OCI-LY1 (cell line): ENCODE measurements around the gene CSNK1A1.

ENCODE experiments used
- H2AFZ ChIP-seq: fragments of 200-600 bp; sonication (generic), shearing (Covaris generic); 2 replicates; pipeline ENCODE4 v1.6.0; 2014; ENCODE audit warnings: antibody characterized with exemption, mild to moderate bottlenecking, low read length
- H3F3A ChIP-seq: fragments of 200-600 bp; sonication (generic), shearing (Covaris generic); 2 replicates; pipeline ENCODE4 v1.6.0; 2014; ENCODE audit warnings: mild to moderate bottlenecking, antibody characterized with exemption, low read length, moderate library complexity; ENCODE audit not compliant: insufficient read depth
- H3K27ac ChIP-seq: fragments of 200-600 bp; sonication (generic); 2 replicates; pipeline ENCODE4 v1.5.1; 2014; ENCODE audit warnings: low read length, mixed run types, mild to moderate bottlenecking, low read depth; ENCODE audit not compliant: poor library complexity, severe bottlenecking
- H3K27me3 ChIP-seq: fragments of 200-600 bp; sonication (generic); 2 replicates; pipeline ENCODE4 v1.6.0; 2014; ENCODE audit warnings: antibody characterized with exemption, mild to moderate bottlenecking, low read length, moderate library complexity; ENCODE audit not compliant: insufficient read depth
- H3K36me3 ChIP-seq: fragments of 200-600 bp; sonication (generic); 2 replicates; pipeline ENCODE4 v1.6.1; 2014; ENCODE audit warnings: mild to moderate bottlenecking, antibody characterized with exemption, low read length, moderate library complexity, mixed read lengths; ENCODE audit not compliant: insufficient read depth
- H3K4me1 ChIP-seq: fragments of 200-600 bp; sonication (generic); 2 replicates; pipeline ENCODE4 v1.5.1; 2014; ENCODE audit warnings: mild to moderate bottlenecking, low read length, moderate library complexity; ENCODE audit not compliant: insufficient read depth, severe bottlenecking
- H3K4me2 ChIP-seq: fragments of 200-600 bp; sonication (generic), shearing (Covaris generic); 2 replicates; pipeline ENCODE4 v1.6.1; 2014; ENCODE audit warnings: low read length
- H3K4me3 ChIP-seq: fragments of 200-600 bp; sonication (generic); 2 replicates; pipeline ENCODE4 v1.5.1; 2014; ENCODE audit warnings: low read length, low read depth, mild to moderate bottlenecking, mixed read lengths; ENCODE audit not compliant: poor library complexity, severe bottlenecking
- H3K79me2 ChIP-seq: fragments of 200-600 bp; shearing (Covaris generic); 2 replicates; pipeline ENCODE4 v1.6.1; 2016; ENCODE audit warnings: mixed run types, low read length, mixed read lengths; ENCODE audit not compliant: insufficient read depth
- H3K9ac ChIP-seq: fragments of 200-600 bp; sonication (generic), shearing (Covaris generic); 2 replicates; pipeline ENCODE4 v1.6.1; 2014; ENCODE audit warnings: mild to moderate bottlenecking, low read length, mixed read lengths
- H3K9me2 ChIP-seq: fragments of 200-600 bp; sonication (generic), shearing (Covaris generic); 2 replicates; pipeline ENCODE4 v1.6.1; 2014; ENCODE audit warnings: low read depth, mild to moderate bottlenecking, low read length, mixed read lengths
- H3K9me3 ChIP-seq: fragments of 200-600 bp; shearing (Covaris generic); 2 replicates; pipeline ENCODE4 v1.6.1; 2014; ENCODE audit warnings: low read length, mixed read lengths
- H4K20me1 ChIP-seq: fragments of 200-600 bp; sonication (generic), shearing (Covaris generic); 2 replicates; pipeline ENCODE4 v1.6.0; 2016; ENCODE audit warnings: mild to moderate bottlenecking, low read length; ENCODE audit not compliant: insufficient read depth
- EZH2 ChIP-seq: fragments of 200-600 bp; sonication (generic), shearing (Covaris generic); IDR thresholded peaks from 2 replicates; pipeline ENCODE4 v1.8.0; 2017; ENCODE audit warnings: borderline replicate concordance, mixed run types, mild to moderate bottlenecking, antibody characterized with exemption, low read length, moderate library complexity, mixed read lengths
- TF ChIP-seq, protein P1 (sequence below): fragments of 200-600 bp; sonication (generic), shearing (Covaris generic); IDR thresholded peaks from 2 replicates; pipeline ENCODE4 v1.5.1; 2017; ENCODE audit warnings: mild to moderate bottlenecking, antibody characterized with exemption, low read length, moderate library complexity, mixed read lengths

CSNK1A1 gene

DNA sequence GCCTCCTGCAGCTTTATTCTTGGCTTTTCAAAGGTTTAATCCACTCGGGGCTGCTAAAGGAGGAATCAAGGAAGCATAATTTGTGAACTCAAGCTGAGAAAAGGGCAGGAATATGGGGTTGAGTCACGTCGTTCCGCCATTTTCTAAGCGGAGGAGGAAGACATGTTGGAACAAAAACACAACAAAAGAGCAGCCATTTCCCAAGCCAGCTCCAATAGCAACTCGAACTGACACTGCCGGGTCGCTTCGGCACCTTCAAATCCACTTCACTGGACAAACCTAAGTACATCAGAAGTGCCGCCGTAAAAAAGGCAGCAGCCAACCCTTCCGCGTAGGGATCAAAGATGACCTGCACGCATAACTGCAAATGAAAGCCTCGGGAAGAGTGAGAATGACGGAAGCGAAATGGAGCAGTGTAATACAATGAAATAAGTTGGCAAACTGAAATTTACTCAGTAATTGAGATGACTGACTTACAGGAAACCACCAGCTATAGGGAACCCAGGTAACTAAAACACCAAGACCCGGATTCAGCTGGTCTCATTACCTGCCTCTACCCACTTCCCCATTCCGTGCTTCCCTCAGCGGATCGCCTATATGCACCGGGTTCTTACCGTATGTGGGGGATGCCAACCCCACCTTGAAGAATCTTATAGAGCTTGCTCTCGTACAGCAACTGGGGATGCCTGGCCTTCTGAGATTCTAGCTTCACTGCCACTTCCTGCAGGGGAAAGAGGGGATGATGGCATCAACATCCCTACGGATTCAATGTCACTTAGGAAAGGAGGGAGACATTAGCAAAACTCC is 1.6 kb downstream of the CSNK1A1 start:
- H3K4me3 ChIP-seq, result peak overlapping the region; percentile 94
- peak overlapping the region; percentile 97 for H3K9ac ChIP-seq
- H2AFZ ChIP-seq, result no peak overlapping the region
- H3F3A ChIP-seq, result no peaks in the 10 kb centered on the region
- H3K4me1 ChIP-seq, result peaks cover 33% of the 10 kb centered on the region
- no peaks in the 10 kb centered on the region for H3K9me3 ChIP-seq
- H3K27me3 ChIP-seq, result no peaks in the 10 kb centered on the region
- H3K9me2 ChIP-seq, result no peaks in the 10 kb centered on the region
- no peaks in the 10 kb centered on the region for H4K20me1 ChIP-seq
- TF ChIP-seq, protein P1, sequence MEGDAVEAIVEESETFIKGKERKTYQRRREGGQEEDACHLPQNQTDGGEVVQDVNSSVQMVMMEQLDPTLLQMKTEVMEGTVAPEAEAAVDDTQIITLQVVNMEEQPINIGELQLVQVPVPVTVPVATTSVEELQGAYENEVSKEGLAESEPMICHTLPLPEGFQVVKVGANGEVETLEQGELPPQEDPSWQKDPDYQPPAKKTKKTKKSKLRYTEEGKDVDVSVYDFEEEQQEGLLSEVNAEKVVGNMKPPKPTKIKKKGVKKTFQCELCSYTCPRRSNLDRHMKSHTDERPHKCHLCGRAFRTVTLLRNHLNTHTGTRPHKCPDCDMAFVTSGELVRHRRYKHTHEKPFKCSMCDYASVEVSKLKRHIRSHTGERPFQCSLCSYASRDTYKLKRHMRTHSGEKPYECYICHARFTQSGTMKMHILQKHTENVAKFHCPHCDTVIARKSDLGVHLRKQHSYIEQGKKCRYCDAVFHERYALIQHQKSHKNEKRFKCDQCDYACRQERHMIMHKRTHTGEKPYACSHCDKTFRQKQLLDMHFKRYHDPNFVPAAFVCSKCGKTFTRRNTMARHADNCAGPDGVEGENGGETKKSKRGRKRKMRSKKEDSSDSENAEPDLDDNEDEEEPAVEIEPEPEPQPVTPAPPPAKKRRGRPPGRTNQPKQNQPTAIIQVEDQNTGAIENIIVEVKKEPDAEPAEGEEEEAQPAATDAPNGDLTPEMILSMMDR, result no peak
- no peak for TF ChIP-seq EZH2
- H3K27ac ChIP-seq, result peak overlapping the region; percentile 87
- peaks cover 63% of the 10 kb centered on the region for H3K79me2 ChIP-seq
- H3K36me3 ChIP-seq, result peaks cover 63% of the 10 kb centered on the region
- H3K4me2 ChIP-seq, result peak overlapping the region; percentile 96

DNA sequence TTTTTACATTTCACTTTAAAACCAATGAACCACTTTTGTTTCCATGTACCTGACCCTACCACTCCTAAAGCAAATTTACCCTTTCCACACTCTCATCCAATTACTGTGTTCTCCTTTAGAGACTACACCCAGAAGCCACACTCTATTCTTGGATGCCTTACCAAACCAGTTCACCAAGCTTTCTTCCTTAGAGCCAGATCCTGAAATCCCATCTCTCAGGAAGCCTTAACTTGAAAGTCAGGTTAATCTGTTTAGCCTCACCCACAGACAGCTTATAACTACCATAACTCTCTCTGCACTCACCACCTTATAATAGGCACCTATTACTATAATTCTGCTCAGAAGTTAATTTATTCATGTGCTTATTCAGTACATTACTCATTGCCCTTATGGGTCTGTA is 4.3 kb downstream of the CSNK1A1 start:
- Histone ChIP-seq H3K9ac (no peak overlapping the region), H3K9me3 (no peaks in the 10 kb centered on the region), H3K4me1 (peaks cover 33% of the 10 kb centered on the region), H3K36me3 (peaks cover 81% of the 10 kb centered on the region), H3K27ac (no peak overlapping the region), H3K79me2 (peaks cover 85% of the 10 kb centered on the region), H3K4me2 (no peak overlapping the region; the same call in 1 of the 2 replicates), H3K27me3 (no peaks in the 10 kb centered on the region), H3K9me2 (no peaks in the 10 kb centered on the region), H3K4me3 (no peak overlapping the region), H2AFZ (no peak overlapping the region), H3F3A (no peaks in the 10 kb centered on the region), H4K20me1 (no peaks in the 10 kb centered on the region)
- TF ChIP-seq EZH2, result no peak
- TF ChIP-seq, protein P1, result no peak

DNA sequence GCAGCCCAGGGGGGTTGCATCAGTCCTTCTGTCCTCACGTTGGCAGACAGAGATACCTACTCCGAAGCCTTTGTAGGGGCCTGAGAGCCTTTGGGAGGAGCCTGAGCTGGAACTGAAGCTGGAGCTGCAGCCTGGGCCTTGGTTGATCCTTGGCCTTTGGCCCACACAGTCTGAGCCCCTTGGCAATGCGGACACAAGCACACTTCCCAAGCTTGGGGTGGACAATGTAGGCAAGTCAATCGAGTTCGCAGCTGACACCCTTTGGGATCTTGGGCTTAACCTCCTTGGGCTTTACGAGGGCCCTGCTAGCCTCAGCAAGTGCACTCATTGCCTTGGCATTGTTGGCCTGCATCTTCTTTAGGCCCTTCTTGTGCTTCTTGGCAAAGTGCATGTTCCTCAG is 5.9 kb downstream of the CSNK1A1 start:
- H3K79me2 ChIP-seq, result peaks cover 94% of the 10 kb centered on the region
- no peak overlapping the region for H3K4me2 ChIP-seq
- H3K9ac ChIP-seq, result no peak overlapping the region
- no peaks in the 10 kb centered on the region for H3F3A ChIP-seq
- no peak overlapping the region for H3K27ac ChIP-seq
- peaks cover 91% of the 10 kb centered on the region for H3K36me3 ChIP-seq
- no peaks in the 10 kb centered on the region for H3K27me3 ChIP-seq
- H3K9me3 ChIP-seq, result no peaks in the 10 kb centered on the region
- no peak overlapping the region for H3K4me3 ChIP-seq
- TF ChIP-seq EZH2, result no peak
- TF ChIP-seq, protein P1, result no peak
- H3K4me1 ChIP-seq, result peaks cover 30% of the 10 kb centered on the region
- no peak overlapping the region for H2AFZ ChIP-seq
- no peaks in the 10 kb centered on the region for H4K20me1 ChIP-seq
- no peaks in the 10 kb centered on the region for H3K9me2 ChIP-seq
